ENCODE measurements around the gene CDPF1. TPM values are rescaled to one million over a fixed set of nuclear protein-coding genes. Genes with fewer than 3 reads are reported as not detected.

Gene CDPF1
- total and polyA plus RNA-seq, 2 donors from 2014 or later, result 10.2 to 13.3 TPM

DNA sequence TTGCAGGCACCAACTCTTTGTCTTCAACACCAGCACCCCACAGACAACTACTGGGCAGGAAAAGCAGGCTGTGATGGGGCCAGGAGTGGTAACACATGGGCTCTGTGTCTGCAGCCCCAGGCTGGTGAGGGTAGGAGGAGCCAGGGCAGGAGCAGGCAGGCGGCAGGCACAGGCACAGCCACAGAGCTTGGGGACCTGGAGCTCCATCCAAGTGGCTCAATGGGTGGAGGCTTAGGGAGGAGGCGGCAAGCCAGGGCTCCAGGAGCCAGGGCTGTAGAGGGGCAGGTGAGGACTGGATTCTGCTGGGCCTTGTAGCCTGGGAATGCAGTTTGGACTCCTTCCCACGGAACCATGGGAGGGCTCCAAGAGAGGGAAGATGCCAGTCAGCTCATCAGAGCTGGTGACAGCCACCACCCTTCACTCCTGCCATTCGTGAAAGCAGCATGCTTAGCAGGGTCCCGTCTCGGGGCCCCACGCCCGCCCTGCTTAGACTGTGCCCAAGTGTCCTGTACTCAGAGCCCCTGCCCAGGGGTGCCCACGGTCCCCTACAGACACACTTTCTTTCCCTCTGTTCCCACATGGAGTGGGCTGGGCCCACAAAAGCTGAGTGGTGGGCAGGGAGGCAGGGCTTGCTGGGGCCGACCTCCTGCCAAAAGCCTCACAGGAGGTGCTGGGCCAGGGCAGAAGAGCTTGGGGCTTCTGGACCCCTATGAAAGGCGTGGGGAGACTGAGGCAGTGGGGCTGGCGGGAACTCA, 30.1 kb upstream of the CDPF1 start:
- Histone ChIP-seq H3K36me3 (ENCODE audit: control insufficient read depth in 2 of 3, insufficient read depth in 3 of 3, low read length in 3 of 3) (peaks cover 9 to 86% (median 68%) of the 10 kb centered on the region in 3 donors), H3K27me3 (ENCODE audit: control insufficient read depth, insufficient read depth, low read length) (no peaks in the 10 kb centered on the region), H3K9me3 (ENCODE audit: control insufficient read depth in 2 of 3, insufficient read depth in 1 of 3, low read length in 3 of 3) (no peaks in the 10 kb centered on the region), H3K4me1 (ENCODE audit: control insufficient read depth in 2 of 3, insufficient read depth in 2 of 3, low read depth in 1 of 3, low read length in 3 of 3) (peaks cover 0 to 3% (median 0%) of the 10 kb centered on the region in 3 donors), H3K4me3 (ENCODE audit: low read length in 3 of 3) (no peak overlapping the region), H3K27ac (ENCODE audit: low read depth in 2 of 2, low read length in 2 of 2) (no peak overlapping the region), H3K9ac (ENCODE audit: low read length in 3 of 3) (no peak overlapping the region)
- TF ChIP-seq, protein P1, sequence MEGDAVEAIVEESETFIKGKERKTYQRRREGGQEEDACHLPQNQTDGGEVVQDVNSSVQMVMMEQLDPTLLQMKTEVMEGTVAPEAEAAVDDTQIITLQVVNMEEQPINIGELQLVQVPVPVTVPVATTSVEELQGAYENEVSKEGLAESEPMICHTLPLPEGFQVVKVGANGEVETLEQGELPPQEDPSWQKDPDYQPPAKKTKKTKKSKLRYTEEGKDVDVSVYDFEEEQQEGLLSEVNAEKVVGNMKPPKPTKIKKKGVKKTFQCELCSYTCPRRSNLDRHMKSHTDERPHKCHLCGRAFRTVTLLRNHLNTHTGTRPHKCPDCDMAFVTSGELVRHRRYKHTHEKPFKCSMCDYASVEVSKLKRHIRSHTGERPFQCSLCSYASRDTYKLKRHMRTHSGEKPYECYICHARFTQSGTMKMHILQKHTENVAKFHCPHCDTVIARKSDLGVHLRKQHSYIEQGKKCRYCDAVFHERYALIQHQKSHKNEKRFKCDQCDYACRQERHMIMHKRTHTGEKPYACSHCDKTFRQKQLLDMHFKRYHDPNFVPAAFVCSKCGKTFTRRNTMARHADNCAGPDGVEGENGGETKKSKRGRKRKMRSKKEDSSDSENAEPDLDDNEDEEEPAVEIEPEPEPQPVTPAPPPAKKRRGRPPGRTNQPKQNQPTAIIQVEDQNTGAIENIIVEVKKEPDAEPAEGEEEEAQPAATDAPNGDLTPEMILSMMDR (IDR thresholded peaks at IDR 0.05; ENCODE audit: borderline replicate concordance, extremely low read depth, insufficient read depth), result no peak
- DNase-seq, result no peak
- FAIRE-seq, result no peak
- intact Hi-C loops (cut with DNase I), result no loop called here

DNA sequence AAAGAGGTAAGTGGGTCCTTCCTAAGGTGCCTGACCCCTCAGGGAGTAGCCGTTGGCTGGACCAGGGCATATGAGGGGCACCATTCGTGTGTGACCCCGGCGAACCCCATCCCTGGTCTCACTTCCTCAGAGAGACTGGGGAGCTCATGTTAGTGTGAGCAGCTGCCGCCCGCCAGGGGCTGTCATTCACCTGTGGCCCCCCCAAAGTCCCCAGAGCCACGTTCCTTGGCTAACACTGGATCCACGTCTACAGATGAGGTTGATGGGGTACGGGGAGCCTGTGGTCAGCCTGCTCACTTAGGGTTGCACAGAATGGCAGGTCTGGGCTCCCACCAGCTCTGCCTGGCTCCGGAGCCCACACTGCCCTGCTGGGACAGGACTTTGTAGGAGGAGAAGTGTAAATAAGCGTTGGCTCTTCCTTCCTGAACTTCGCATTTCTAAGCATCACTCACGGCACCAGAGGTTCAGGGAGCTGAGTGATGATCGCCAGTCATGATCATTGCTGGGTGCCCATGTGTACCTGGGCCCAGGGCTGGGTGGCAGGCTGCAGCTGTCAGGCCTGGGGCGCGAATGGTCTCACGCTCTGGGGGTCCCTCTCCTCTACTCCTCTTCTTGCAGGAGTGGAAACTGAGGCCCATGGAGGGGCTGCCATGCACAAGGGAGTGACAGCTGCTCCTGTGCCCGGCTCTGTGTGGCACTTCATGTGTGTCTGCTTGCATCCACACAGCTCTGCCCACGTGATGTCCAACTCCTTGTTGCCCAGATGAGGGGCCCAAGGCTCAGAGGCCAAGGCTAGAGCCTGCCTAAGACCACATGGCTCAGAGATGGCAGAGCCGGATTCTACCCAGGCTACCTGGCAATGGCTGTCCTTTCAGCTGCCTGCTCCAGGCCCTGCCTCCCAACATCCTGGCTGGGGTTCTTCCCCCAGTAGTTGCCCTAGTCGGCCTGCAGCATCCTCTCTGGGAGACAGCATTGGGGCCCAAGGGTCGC, 28.9 kb upstream of the CDPF1 start:
- no peak overlapping the region for H3K9ac ChIP-seq (ENCODE audit: low read length in 3 of 3)
- no peaks in the 10 kb centered on the region for H3K27me3 ChIP-seq (ENCODE audit: control insufficient read depth, insufficient read depth, low read length)
- TF ChIP-seq, protein P1 (IDR thresholded peaks at IDR 0.05; ENCODE audit: borderline replicate concordance, extremely low read depth, insufficient read depth), result no peak
- H3K4me3 ChIP-seq (ENCODE audit: low read length in 3 of 3), result no peak overlapping the region
- H3K9me3 ChIP-seq (ENCODE audit: control insufficient read depth in 2 of 3, insufficient read depth in 1 of 3, low read length in 3 of 3), result no peaks in the 10 kb centered on the region
- H3K4me1 ChIP-seq (ENCODE audit: control insufficient read depth in 2 of 3, insufficient read depth in 2 of 3, low read depth in 1 of 3, low read length in 3 of 3), result peaks cover 0 to 3% (median 0%) of the 10 kb centered on the region in 3 donors
- H3K36me3 ChIP-seq (ENCODE audit: control insufficient read depth in 2 of 3, insufficient read depth in 3 of 3, low read length in 3 of 3), result peaks cover 6 to 84% (median 64%) of the 10 kb centered on the region in 3 donors
- no peak overlapping the region for H3K27ac ChIP-seq (ENCODE audit: low read depth in 2 of 2, low read length in 2 of 2)
- intact Hi-C loops (cut with DNase I), result no loop called here
- DNase-seq (no peak), FAIRE-seq (no peak)

DNA sequence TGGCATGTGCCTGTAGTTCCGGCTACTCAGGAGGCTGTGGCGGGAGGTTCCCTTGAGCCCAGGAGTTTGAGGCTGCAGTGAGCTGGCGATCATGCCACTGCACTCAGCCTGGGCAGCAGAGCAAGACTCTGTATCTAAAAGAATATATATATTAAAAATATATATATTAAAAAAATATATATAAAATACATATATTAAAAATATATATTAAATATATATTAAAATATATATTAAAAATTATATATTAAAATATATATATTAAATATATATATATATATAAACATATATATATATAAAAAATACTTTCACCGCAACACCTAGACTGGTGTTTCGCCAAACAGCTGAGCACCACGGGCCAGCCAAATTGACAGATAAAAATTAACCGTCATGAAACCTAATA, 26.5 kb upstream of the CDPF1 start:
- Histone ChIP-seq H3K9ac (ENCODE audit: low read length in 3 of 3) (no peak overlapping the region), H3K36me3 (ENCODE audit: control insufficient read depth in 2 of 3, insufficient read depth in 3 of 3, low read length in 3 of 3) (peaks cover 5 to 91% (median 66%) of the 10 kb centered on the region in 3 donors), H3K4me1 (ENCODE audit: control insufficient read depth in 2 of 3, insufficient read depth in 2 of 3, low read depth in 1 of 3, low read length in 3 of 3) (peaks cover 0 to 5% (median 0%) of the 10 kb centered on the region in 3 donors), H3K4me3 (ENCODE audit: low read length in 3 of 3) (no peak overlapping the region), H3K27me3 (ENCODE audit: control insufficient read depth, insufficient read depth, low read length) (no peaks in the 10 kb centered on the region), H3K9me3 (ENCODE audit: control insufficient read depth in 2 of 3, insufficient read depth in 1 of 3, low read length in 3 of 3) (no peaks in the 10 kb centered on the region), H3K27ac (ENCODE audit: low read depth in 2 of 2, low read length in 2 of 2) (no peak overlapping the region)
- DNase-seq (no peak), FAIRE-seq (no peak)
- TF ChIP-seq, protein P1 (IDR thresholded peaks at IDR 0.05; ENCODE audit: borderline replicate concordance, extremely low read depth, insufficient read depth), result no peak
- intact Hi-C loops (cut with DNase I), result no loop called here
